Stimulated activated CD4-positive, alpha-beta T cell treated with anti-CD3 and anti-CD28 coated beads, Interleukin-2, amount 100 ng/mL, for 24 hours (primary cell): ENCODE data around the gene LGI4.

Experiments
- DNase-seq, 2 donors: peaks; one replicate each; pipeline ENCODE4 v3.0.0-alpha.2; 2020

Gene LGI4

GRCh38 chr19:35134601-35135242, at the start of gene LGI4:
TSS of gene LGI4 (minus strand) at chr19:35135059. CDS start at chr19:35134680, 379 bp downstream.
- DNase-seq: no peak

DNA sequence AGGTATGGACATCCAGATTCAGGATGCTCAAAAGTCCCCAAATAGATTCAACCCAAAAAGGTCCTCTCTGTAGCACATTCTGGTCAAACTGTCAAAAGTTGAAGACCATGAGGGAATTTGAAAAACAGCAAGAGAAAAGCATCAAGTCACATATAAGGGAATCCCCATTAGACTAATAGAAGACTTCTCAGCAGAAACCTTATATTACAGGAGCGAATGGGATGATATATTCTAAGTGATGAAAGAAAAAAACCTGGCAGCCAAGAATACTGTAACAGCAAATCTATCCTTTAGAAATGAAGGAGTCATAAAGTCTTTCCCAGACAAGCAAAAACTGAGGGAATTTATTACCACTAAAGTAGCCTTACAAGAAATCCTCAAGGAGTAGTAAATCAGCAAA, 49.4 kb upstream of the LGI4 start:
- no peak for DNase-seq

GRCh38 chr19:35181387-35181786, 46.5 kb upstream of the LGI4 start:
- DNase-seq: no peak

DNA sequence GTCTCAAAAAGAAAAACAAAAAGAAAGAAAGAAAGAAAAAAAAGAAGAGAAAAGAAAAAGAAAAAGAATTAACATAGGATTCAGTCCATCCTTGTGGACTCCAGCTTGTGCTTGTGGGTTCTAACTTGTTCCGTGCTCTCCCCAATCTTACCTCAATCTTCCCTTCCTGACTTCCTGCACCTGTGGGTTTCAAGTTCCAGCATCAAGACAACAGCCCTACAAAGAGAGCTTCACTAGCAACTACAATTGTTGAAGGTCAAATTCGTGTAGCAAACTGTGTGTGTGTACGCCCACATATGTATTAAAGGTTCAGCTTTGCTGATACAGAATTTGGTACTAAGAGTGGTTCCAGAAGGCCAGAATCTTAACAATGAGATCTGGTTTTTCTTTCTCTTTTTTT, 45.0 kb upstream of the LGI4 start:
- no peak for DNase-seq

- DNase-seq: no peak
Observed at GRCh38 chr19:35178701-35179100, 43.8 kb upstream of the LGI4 start.

DNA sequence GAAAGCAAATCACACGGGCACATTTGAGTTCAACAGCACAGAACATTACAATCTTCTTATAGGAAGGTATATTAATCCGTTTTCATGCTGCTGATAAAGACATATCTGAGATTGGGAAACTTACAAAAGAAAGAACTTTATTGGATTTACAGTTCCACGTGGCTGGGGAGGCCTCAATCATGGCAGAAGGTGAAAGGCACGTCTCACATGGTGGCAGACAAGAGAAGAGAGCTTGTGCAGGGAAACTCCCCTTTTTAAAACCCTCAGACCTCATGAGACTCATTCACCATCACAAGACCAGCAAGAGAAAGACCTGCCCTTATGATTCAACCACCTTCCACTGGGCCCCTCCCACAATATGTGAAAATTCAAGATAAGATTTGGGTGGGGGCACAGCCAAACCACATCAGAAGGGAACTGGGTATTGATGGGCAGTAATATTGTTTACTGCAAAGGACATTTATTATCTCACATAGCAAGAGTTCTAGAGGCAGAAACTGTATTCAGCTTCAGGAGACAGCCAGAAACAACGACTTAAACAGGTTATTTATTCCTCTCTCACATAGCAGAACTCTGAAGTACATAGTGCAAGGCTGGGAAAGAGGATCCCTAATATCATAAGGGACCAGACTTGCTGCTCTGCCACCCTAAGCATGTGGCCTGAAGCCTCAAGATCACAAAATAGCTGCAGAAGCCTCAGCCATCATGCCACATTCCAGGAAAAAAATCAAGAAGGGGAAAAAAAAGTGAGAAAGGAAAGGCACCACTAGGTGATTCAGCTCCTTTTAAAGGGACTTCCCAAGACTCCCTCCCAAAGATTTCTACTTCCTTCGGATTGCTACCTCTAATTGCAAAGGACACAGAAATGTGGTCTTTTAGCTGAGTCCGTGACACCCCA, 42.8 kb upstream of the LGI4 start:
- no peak for DNase-seq

DNA sequence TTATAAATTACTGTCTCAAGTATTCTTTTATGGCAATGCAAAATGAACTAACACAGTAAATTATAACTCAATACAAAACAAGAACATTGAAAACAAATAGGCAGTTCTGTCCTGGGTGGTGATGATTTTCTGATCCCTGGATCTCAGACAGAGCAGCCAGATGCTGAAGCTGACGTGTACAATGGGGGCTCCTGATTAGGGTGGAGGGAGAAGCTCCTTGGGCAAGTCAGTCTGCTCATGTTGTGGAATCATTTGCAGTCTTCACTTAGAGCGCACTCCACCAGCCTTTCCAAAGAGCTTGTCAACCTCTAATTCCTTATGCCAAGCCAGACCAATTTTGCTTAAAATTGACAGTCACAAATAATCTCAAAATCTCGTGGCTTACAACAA, 41.3 kb upstream of the LGI4 start:
- DNase-seq: no peak

DNA sequence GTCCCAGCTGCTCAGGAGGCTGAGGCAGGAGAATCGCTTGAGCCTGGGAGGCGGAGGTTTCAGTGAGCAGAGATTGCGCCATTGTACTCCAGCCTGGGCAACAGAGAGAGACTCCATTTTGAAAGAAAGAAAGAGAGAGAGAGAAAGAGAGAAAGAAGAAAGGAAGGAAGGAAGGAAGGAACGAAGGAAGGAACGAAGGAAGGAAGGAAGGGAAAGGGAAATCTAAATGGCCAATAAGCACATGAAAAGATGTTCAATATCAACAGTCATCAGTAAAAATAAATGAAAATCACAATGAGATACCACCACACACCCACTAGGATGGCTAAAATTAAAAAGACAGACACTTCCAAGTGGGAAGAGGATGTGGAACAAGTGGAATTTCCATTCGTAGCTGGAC, 39.4 kb upstream of the LGI4 start:
- no peak for DNase-seq

- no peak for DNase-seq
Observed at GRCh38 chr19:35171730-35172129, 36.9 kb upstream of the LGI4 start.

DNA sequence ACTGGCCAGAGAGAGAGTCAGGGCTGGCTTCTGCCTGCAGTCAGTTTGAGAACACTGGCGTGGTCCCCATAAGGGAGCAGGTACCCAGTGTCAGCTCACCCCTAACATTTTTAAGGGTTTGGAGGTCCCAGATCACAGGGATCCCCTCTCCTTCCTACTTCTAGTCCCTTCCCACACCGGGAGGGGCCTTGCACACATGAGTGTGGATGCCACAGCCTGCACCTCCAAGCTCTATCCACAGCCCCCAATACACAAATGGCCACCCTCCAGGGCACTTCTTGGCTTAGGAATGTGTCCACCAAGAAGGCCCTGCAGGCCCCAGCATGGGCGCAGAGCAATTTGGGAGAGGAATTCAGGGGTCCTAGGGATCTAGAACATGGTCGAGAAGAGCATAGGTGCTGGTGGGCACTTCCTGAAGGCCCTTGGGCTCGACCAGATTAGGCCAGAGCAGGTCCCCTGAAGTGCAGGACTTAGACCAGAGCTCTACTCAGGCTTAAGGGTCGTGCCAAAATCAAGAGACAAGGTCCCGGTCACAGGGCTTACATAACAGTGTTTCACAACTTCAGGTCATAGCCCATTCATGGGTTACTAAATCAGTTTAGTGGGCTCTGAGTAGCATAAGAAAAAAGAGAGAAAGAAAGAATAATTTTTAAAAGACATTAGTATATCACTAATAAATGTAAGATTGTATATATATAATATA, 35.7 kb upstream of the LGI4 start:
- peak in 1 of 2 donors; percentile 8 for DNase-seq

- no peak for DNase-seq
Observed at GRCh38 chr19:35169221-35169995, 34.5 kb upstream of the LGI4 start.

DNA sequence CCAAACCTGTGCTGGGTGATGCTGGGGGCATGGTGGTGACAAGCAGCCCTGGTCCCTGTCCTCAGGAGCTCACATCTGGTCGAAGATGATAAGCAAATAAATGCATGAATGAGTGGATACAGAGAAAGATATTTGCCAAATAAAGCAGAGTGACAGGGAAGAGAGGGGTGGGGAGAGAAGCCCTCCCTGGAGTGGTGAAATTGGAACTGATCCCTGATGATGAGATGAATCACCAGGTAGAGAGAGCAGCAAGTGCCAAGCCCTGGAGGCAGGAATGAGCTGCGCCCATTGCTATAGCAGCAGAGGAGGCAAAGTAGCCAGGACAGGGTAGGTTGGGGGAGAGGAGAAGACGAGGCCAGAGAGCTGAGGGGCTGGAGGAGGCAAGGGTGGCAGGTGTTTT, 33.3 kb upstream of the LGI4 start:
- no peak for DNase-seq

DNA sequence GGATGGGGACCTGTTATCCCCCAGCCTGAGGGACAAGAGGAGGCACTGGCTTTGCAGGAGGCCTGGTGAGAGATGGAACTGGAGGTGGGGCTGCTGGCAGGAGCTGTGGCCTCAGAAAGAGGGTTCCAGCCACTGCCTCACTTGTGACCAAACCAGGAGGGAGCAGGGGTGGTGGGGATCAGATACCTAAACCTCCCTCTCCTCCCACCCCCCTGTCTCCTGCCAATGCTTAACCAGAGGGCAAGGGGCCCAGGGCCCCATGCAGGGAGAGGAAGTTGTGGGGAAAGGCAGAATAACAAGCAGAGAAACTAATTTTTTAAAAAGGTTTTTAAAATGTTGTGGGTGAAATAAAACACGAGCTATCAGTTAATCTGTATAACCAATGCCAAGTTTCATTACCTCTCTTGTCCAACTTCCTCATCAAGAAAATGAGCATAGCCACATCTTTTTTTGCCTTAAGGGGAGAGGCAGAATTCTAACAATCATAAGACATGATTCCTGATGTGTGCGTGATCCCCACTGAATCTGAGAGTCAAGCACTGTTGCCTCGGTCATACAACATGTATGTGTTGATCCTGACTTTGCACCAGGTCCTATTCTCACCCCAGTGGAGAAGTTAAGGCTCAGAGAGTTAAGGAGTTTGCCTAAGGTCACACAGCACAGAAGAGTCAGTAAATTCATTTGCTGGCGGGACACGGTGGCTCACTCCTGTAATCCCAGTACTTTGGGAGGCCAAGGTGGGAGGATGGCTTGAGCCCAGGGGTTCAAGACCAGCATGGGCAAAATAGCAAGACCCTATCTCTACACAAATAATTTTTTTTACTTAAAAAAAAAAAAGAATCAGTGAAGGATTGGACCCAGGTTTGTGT, 32.6 kb upstream of the LGI4 start:
- no peak for DNase-seq

DNA sequence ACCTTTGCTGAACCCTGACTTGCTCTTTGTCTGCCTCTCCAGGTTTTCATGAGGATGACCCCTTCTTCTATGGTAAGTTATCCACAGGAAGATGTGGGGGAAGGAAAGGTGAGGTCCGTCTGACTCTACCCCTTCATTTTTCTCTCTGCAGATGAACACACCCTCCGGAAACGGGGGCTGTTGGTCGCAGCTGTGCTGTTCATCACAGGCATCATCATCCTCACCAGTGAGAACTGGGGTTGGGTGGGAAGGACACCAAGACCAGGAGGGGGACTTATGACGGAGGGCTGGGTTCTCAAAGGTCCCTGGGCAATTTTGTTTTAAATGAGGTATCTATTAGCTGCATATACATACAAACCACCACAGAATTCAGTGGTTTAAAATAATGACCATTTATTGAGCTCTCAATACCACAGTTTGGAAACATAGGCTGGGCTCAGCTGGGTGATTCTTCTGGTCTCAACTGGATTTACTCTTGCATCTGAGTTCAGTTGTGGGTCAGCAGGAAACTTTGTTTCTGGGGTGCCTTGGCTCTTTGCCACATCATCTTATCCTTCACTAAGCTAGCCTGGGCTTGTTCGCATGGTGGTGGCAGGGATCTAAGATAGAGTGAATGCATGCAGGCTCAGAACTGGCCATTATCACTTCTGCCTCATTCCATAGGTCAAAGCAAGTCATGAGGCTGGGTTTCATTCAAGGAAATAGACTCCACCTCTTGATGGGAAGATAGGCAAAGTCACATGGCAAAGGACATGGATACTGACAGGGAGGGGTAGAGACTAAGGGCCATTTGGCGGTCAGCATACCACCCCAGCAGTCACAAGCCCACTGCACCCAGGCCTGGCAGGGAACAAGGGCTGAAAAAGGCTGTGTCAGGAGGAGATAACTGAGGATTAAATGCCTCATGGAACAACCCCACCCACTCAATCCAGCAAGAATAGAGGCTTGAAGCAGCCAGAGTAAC, 31.5 kb upstream of the LGI4 start:
- DNase-seq: no peak

DNA sequence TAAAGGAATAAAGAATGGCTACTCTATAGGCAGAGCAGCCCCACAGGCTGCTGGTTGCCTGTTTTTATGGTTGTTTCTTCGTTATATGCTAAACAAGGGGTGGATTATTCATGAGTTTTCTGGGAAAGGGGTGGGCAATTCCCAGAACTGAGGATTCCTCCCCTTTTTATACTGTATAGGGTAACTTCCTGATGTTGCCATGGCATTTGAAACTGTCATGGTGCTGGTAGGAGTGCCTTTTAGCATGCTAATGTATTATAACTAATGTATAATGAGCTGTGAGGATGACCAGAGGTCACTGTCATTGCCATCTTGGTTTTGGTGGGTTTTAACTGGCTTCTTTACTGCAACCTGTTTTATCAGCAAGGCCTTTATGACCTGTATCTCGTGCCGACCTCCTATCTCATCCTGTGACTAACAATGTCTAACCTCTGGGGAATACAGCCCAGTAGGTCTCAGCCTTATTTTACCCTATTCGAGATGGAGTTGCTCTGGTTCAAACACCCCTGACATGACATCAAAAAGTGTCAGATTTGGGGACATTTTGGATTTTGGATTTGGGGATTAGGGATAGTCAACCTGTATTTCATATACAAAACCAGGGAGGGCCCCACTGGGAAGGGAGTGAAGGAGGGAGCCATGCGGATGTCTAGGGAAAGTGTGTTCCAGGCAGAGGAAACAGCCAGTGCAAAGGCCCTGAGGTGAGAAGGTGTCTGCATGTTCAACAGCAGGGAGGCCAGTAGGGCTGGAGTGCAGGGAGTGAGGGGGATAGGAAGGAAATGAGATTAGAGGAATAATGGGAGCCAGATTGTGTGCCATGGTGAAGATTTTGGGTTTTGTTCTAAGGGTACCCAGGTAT, 30.6 kb upstream of the LGI4 start:
- DNase-seq: no peak

DNA sequence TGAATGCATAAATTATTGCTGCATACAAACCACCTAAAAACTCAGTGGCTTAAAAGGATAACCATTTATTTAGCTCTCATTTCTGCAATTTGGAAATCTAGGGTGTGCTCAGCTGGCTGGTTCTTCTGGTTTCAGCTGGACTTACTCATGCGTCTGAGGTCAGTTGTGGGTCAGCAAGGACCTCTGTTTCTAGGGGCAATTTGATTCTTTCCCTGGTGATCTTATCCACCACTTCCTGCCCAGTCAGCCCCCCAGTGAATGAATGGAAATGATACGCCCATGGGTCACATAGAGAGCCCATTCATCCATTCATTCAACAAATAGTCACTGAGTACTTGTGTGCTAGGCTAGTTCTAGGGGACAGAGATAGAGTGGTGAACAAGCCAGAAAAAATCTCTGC, 29.6 kb upstream of the LGI4 start:
- DNase-seq: no peak

- DNase-seq: no peak
Observed at GRCh38 chr19:35162471-35163326, 27.8 kb upstream of the LGI4 start.

DNA sequence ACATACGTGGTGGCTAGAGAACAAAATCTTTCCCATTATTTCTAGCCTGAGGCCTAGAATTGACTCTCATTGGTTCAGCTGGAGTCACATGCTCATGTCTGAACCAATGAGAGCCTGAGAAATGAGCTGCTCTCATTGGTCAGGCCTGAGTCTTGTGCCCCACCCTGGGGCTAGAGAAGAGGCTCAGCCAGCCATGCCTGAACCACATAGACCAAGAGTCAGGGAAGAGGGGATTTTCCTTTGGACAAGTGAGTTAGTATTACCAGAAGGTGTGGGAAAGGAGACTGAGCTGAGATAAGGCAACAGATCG, 26.5 kb upstream of the LGI4 start:
- no peak for DNase-seq
